Measurements from ENCODE around the gene OGN.

GRCh38 chr9:92333282-92333634 lies 71.1 kb downstream of the OGN start:
- no peak for TF ChIP-seq ZFX (IDR thresholded peaks at IDR 0.05)
- no peak for TF ChIP-seq CTCF (conservative IDR thresholded peaks at IDR 0.05)

All from C4-2B (cell line).